ENCODE data around the gene ANXA6.

ANXA6 gene

DNA sequence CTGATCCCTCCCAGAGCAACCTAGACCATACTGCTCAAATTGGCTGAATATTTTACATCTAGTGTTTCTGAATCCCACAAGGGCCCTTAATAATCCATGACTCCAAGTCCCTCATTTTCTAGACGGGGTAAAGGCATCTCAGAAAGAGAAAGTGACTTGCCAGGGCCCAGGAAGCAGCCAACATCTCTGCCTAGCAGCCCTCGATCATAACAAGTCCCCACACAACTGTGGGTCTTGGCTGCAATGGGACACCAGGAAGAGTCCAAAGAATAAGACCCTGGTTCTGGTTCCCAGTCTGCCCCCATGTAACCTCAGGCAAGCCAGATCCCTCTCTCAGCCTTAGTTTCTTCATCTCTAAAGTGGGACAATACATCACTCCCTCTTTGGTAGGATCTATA lies 6.3 kb downstream of the ANXA6 start:
- no peak overlapping the region for H3K27ac ChIP-seq (ENCODE audit: low read length)
- TF ChIP-seq EZH2phosphoT487 (IDR thresholded peaks at IDR 0.05; ENCODE audit: low read depth) = no peak
- TF ChIP-seq, protein P1, sequence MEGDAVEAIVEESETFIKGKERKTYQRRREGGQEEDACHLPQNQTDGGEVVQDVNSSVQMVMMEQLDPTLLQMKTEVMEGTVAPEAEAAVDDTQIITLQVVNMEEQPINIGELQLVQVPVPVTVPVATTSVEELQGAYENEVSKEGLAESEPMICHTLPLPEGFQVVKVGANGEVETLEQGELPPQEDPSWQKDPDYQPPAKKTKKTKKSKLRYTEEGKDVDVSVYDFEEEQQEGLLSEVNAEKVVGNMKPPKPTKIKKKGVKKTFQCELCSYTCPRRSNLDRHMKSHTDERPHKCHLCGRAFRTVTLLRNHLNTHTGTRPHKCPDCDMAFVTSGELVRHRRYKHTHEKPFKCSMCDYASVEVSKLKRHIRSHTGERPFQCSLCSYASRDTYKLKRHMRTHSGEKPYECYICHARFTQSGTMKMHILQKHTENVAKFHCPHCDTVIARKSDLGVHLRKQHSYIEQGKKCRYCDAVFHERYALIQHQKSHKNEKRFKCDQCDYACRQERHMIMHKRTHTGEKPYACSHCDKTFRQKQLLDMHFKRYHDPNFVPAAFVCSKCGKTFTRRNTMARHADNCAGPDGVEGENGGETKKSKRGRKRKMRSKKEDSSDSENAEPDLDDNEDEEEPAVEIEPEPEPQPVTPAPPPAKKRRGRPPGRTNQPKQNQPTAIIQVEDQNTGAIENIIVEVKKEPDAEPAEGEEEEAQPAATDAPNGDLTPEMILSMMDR (IDR thresholded peaks at IDR 0.05; ENCODE audit: low read depth, low read length) = no peak
- H3K27me3 ChIP-seq (ENCODE audit: low read depth, low read length) = no peaks in the 10 kb centered on the region
- H3K4me2 ChIP-seq (ENCODE audit: low read length) = peak overlapping the region; percentile 28; the same call in 1 of the 2 replicates
- no peaks in the 10 kb centered on the region for H3K36me3 ChIP-seq (replicated peaks; ENCODE audit: low read depth, low read length)
- peak overlapping the region; percentile 93 for H2AFZ ChIP-seq (ENCODE audit: low read depth, low read length)
- no peak overlapping the region for H3K4me3 ChIP-seq (ENCODE audit: low read length)
- no peaks in the 10 kb centered on the region for H4K20me1 ChIP-seq (ENCODE audit: insufficient read depth, low read length)
- no peaks in the 10 kb centered on the region for H3K9me3 ChIP-seq (ENCODE audit: insufficient read depth, low read length)
- no peaks in the 10 kb centered on the region for H3K79me2 ChIP-seq (ENCODE audit: low read length)
- 0 out of 2 replicates have a peak overlapping the region, but pooled peaks have one; percentile 34 for H3K9ac ChIP-seq (ENCODE audit: low read length)
- H3K4me1 ChIP-seq (ENCODE audit: low read length) = peaks cover 63% of the 10 kb centered on the region

DNA sequence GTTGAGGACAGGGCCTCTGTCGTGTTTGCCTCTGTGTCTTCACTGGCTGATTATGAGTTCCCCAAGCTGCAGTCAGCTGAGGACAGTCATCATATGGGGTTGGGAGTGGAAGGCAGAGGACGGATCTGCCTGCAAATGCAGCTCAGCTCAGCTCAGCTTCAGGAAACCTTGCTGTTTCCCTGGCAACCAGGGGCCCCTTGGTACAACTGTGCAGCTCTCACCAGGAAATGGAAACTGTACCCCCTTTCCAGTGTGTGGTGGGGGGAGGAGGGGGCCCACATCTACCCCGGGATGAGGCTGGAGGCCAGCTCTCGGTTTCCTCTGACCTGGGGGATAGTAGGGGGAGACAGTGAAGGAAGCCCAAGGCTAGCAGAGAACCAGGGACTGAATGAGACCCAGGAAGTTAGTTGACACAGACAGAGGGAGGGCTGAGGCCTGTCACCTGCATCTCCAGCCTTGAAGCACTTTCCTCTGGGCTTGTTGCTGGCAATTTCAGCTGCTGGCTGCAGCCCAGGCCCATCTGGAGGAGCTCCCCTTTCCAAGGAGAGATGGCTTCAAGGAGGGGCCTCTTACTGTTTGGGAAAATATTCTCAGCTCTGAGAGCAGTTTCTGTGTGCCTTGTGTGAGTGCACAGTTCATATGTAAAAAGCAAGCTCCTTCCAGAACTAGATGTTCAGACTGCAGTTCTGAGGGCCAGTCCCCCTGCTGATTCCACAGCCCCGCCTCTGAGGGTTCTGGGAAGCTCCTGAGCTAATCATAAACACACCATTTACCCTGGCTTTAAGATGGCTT lies 6.9 kb downstream of the ANXA6 start:
- no peaks in the 10 kb centered on the region for H3K79me2 ChIP-seq (ENCODE audit: low read length)
- H3K36me3 ChIP-seq (replicated peaks; ENCODE audit: low read depth, low read length) = no peaks in the 10 kb centered on the region
- no peaks in the 10 kb centered on the region for H3K9me3 ChIP-seq (ENCODE audit: insufficient read depth, low read length)
- no peak for TF ChIP-seq EZH2phosphoT487 (IDR thresholded peaks at IDR 0.05; ENCODE audit: low read depth)
- TF ChIP-seq, protein P1 (IDR thresholded peaks at IDR 0.05; ENCODE audit: low read depth, low read length) = no peak
- peak overlapping the region; percentile 34; the same call in 1 of the 2 replicates for H3K9ac ChIP-seq (ENCODE audit: low read length)
- H2AFZ ChIP-seq (ENCODE audit: low read depth, low read length) = peak overlapping the region; percentile 93
- no peaks in the 10 kb centered on the region for H3K27me3 ChIP-seq (ENCODE audit: low read depth, low read length)
- H3K4me3 ChIP-seq (ENCODE audit: low read length) = no peak overlapping the region
- H4K20me1 ChIP-seq (ENCODE audit: insufficient read depth, low read length) = no peaks in the 10 kb centered on the region
- peak overlapping the region; percentile 28 for H3K4me2 ChIP-seq (ENCODE audit: low read length)
- peaks cover 57% of the 10 kb centered on the region for H3K4me1 ChIP-seq (ENCODE audit: low read length)
- H3K27ac ChIP-seq (ENCODE audit: low read length) = no peak overlapping the region

DNA sequence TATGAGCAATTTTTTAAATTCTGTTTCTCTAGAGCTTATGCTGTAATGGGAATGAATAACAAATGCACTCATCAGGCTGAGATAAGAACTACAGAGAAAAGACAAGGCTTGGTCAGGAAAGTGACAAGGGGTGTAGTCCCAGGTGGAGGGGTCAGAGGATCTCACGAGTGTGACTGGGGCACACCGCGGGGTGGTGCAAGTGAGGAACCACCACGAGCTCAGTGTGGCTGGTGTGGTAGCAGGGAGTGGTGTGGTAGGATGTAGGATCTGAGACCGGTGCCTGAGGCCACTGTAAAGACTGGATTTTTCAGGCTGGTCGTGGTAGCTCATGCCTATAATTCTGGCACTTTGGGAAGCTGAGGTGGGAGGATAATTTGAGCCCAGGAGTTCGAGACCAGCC lies 9.0 kb downstream of the ANXA6 start:
- Histone ChIP-seq H3K4me2 (ENCODE audit: low read length) (no peak overlapping the region), H3K9ac (ENCODE audit: low read length) (no peak overlapping the region), H4K20me1 (ENCODE audit: insufficient read depth, low read length) (no peaks in the 10 kb centered on the region), H3K27me3 (ENCODE audit: low read depth, low read length) (no peaks in the 10 kb centered on the region), H3K4me1 (ENCODE audit: low read length) (peaks cover 36% of the 10 kb centered on the region), H3K27ac (ENCODE audit: low read length) (no peak overlapping the region), H2AFZ (ENCODE audit: low read depth, low read length) (no peak overlapping the region), H3K4me3 (ENCODE audit: low read length) (no peak overlapping the region), H3K36me3 (replicated peaks; ENCODE audit: low read depth, low read length) (no peaks in the 10 kb centered on the region), H3K79me2 (ENCODE audit: low read length) (no peaks in the 10 kb centered on the region), H3K9me3 (ENCODE audit: insufficient read depth, low read length) (no peaks in the 10 kb centered on the region)
- TF ChIP-seq, protein P1 (IDR thresholded peaks at IDR 0.05; ENCODE audit: low read depth, low read length) = no peak
- TF ChIP-seq EZH2phosphoT487 (IDR thresholded peaks at IDR 0.05; ENCODE audit: low read depth) = no peak

DNA sequence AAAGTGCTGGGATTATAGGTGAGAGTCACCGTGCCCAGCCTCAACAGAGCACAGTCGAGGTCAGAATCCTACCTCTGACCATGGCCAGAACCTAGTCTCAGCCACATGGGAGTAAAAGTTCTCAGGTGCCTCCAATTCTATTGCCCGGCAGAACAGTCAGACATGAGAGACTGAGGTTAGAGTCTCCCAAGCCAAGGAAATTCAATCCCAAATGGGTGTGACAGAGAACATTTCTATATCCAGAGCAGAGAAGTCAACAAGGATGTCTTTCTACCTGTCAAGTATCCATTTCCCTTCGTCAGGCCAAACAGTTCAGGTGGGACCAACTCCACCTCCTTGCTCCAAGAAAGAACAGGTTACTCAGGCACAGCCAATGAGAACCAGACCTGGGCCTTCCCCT lies 10.5 kb downstream of the ANXA6 start:
- Histone ChIP-seq H3K4me2 (ENCODE audit: low read length) (no peak overlapping the region), H3K27ac (ENCODE audit: low read length) (no peak overlapping the region), H2AFZ (ENCODE audit: low read depth, low read length) (no peak overlapping the region), H3K27me3 (ENCODE audit: low read depth, low read length) (peaks cover 6% of the 10 kb centered on the region; the same call in 1 of the 2 replicates), H3K79me2 (ENCODE audit: low read length) (no peaks in the 10 kb centered on the region), H3K9ac (ENCODE audit: low read length) (no peak overlapping the region), H3K4me1 (ENCODE audit: low read length) (peaks cover 26% of the 10 kb centered on the region), H3K4me3 (ENCODE audit: low read length) (no peak overlapping the region), H4K20me1 (ENCODE audit: insufficient read depth, low read length) (no peaks in the 10 kb centered on the region), H3K36me3 (replicated peaks; ENCODE audit: low read depth, low read length) (no peaks in the 10 kb centered on the region), H3K9me3 (ENCODE audit: insufficient read depth, low read length) (no peaks in the 10 kb centered on the region)
- TF ChIP-seq EZH2phosphoT487 (IDR thresholded peaks at IDR 0.05; ENCODE audit: low read depth) = no peak
- TF ChIP-seq, protein P1 (IDR thresholded peaks at IDR 0.05; ENCODE audit: low read depth, low read length) = no peak

All from OCI-LY3 (cell line).